ENCODE measurements around the gene SLC6A13.
"Not testable (repeated sequence)": the region's sequence is repeated elsewhere in the genome, so short reads cannot be mapped to it uniquely, and the experiment has no call there.

Gene SLC6A13

GRCh38 chr12:195951-196350, 66.7 kb downstream of the SLC6A13 start:
- DNase-seq: no peak

DNA sequence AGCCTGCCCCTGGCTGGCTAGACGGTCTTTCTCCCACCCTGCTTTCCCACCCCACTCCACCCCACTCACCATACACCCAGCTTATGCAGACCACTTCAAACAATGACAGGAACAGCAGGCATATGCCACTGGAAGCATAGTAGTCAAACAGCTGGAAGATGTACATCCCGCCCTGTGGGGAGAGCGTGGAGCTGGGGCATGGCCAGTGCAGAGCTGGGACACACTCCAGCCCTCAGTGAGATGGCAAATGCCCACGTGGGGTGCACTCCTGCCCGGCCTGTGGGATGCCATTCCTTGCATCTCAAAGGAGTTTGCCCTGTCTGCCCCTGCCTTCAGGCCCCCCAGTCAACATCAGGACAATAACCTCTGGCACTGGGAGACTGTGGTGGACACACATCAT, 67.5 kb downstream of the SLC6A13 start:
- DNase-seq: no peak

DNA sequence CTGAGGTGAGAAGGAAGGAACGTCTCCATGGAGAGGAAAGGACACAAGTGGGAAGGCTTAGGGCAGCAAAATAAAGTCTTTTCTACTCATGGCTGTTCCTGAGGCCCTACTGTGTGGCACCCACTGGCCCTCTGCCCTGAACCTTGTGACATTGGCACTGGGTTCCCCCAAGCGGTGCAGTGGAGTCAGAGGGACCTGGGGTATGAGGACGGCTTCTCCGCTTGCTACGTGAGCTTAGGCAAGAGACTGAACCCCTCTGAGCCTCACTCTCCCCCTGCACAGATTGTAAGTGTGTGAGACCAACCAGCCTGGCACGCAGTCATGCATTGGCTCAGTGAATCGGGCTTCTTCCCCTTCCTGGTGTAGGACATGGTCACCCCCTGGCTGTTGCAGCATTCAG, 68.4 kb downstream of the SLC6A13 start:
- DNase-seq: no peak

GRCh38 chr12:193261-193660, 69.4 kb downstream of the SLC6A13 start:
- DNase-seq: no peak

DNA sequence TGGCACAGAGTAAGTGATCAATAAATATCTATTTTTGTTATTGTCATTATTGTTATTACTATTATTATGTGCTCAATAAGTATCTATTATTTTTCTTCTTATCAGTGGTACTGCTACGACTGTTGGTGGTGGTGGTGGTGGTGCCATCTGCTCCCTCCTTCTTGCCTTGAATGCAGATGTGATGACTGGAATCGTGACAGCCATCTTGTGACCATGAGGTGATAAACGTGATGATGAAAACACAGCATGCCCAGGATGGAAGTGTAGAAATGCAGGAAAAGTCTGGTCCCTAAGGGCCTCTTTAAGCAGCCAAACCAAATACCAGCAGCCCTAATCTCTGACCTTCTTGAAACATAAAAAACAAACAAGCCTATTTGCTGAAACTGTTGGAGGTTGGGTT, 71.1 kb downstream of the SLC6A13 start:
- no peak for DNase-seq

- no peak for DNase-seq
Measured at GRCh38 chr12:190881-191280, 71.8 kb downstream of the SLC6A13 start.

GRCh38 chr12:189622-189962, 73.0 kb downstream of the SLC6A13 start:
- no peak for DNase-seq

DNA sequence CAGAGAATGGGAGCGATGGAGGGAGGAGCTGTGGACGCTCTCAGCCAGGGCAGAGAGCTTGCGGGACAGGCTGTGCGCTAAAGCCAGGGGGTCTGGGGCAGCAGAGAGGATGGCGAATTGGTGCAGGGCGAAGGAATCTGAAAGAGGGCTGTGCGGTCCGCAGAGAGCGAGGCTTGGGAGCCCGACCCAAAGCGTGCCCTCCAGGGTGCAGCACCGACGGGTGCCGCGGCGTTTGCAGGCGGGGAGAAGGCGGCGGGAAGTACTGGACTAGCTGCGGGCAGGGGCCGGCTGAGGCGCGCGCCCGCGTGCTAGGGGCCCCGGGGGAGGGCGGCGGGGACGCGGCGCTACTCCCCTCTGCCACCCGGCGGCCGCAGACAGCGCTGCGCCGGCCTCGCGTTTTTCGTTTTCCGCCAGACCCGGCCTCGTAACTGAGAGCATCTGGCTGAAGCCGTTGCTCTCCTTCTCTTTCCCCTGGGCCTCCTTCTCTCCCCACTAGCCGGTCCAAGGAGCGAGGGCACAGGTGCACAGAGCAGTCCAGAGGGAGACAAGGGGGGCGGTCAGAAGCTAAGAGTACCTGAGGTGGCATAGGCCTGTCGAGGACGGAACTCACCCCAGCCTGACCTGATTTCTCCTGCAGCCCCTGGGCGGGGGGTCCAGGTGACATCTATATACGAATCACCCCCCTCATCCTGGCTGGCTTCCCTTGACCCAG, 73.6 kb downstream of the SLC6A13 start:
- DNase-seq: no peak

DNA sequence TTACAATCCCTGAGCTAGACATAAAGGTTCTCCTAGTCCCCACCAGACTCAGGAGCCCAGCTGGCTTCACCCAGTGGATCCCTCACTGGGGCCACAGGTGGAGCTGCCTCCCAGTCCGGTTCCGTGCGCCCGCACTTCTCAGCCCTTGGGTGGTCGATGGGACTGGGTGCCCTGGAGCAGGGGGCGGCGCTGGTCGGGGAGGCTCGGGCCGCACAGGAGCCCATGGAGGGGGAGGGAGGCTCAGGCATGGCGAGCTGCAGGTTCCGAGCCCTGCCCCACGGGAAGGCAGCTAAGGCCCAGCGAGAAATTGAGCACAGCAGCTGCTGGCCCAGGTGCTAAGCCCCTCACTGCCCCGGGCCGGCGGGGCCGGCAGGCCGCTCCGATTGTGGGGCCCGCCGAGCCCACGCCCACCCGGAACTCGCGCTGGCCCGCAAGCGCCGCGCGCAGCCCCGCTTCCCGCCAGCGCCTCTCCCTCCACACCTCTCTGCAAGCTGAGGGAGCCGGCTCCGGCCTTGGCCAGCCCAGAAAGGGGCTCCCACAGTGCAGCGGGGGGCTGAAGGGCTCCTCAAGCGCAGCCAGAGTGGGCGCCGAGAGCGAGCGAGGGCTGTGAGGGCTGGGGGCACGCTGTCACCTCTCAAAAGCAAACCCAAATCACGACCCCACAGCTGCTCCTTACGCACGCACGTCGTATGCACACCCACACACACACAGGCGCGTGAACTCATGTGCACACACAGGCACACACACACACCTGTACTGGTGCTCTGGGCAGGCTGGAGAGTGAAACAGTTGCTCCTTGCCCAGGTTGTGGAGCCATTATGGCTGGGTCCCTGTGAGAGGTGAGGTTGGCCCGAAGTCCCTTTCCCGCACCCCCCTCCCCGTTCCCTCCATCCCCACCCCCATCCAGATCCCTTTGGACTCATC, 74.4 kb downstream of the SLC6A13 start:
- not testable (repeated sequence) for DNase-seq

DNA sequence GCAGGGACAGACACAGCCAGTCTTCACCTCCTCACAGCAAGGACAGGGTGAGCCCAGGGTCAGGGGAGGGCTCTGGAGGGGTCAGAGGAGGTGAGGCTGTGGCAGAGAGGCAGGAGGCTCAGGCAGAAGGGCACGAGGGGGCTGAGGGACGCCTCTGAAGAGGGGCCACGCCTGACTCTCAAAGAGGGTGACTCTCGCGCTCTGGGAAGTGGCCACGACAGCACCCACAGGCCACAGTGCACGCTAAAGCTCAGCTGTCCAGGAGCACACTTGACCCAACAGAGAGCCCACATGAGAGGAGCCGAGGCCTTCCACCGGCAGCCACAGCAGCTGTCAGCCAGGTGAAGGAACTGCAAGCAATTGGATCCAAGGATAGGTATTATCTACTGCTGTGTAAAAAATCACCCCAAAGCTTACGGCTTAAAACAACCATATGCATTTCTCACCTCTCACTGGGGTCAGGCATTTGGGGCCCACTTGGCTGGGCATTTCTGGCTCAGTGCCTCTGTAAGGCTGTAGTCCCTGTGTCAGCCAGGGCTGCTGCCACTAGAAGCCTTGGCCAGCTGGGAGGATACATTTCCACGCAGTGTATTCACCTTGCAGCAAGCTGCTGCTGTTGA, 76.5 kb downstream of the SLC6A13 start:
- no peak for DNase-seq

GRCh38 chr12:185576-185955, 77.1 kb downstream of the SLC6A13 start:
- DNase-seq: no peak

GRCh38 chr12:184811-185575, 77.6 kb downstream of the SLC6A13 start:
- no peak for DNase-seq

- no peak for DNase-seq
Measured at GRCh38 chr12:182381-182892, 80.2 kb downstream of the SLC6A13 start.

GRCh38 chr12:181921-182320, 80.7 kb downstream of the SLC6A13 start:
- DNase-seq: no peak

- no peak for DNase-seq
Measured at GRCh38 chr12:180445-180844, 82.2 kb downstream of the SLC6A13 start.

GRCh38 chr12:179885-180284, 82.8 kb downstream of the SLC6A13 start:
- no peak for DNase-seq

- no peak for DNase-seq
Measured at GRCh38 chr12:179131-179884, 83.3 kb downstream of the SLC6A13 start.

- no peak for DNase-seq
Measured at GRCh38 chr12:178829-179109, 83.9 kb downstream of the SLC6A13 start.

DNA sequence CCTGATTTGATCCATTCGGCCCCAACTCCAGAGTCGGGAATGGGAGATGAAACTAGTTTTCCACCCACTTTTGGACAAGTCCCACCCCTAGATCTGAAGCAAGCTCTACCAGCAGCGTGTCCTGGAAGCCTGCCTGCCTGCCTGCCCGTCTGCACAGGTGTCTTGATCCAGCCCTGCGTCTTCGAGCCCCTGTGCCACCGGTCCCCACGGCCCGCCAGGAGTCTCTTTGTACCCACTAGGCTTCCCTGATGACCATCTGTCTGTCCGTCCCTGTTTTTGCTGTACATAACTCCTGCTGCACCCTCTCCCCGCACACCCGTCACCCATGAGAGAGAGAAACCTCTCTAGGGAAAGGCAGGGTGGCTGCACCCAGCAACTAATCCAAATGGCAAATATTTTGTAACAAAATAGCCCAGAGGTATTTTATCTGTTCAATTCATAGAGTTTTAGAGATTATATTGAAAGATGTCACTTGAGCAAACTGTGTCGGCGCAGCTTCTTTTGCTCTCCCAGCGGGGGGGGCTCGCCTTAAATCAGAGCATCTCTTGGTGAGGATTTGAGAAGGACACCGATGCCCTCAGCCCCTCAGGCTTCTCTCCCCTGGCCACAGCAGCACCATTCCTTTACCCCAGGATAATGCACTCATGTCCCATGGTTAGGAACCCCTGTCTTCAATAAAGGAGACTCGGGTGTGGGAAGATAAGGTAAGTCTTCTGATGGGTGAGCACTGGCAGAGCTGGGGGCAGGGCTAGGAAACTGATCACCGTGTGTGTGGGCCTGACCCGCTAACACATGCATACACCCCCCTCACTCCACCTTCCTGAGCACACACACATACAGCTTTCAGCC, 84.4 kb downstream of the SLC6A13 start:
- DNase-seq: no peak

DNA sequence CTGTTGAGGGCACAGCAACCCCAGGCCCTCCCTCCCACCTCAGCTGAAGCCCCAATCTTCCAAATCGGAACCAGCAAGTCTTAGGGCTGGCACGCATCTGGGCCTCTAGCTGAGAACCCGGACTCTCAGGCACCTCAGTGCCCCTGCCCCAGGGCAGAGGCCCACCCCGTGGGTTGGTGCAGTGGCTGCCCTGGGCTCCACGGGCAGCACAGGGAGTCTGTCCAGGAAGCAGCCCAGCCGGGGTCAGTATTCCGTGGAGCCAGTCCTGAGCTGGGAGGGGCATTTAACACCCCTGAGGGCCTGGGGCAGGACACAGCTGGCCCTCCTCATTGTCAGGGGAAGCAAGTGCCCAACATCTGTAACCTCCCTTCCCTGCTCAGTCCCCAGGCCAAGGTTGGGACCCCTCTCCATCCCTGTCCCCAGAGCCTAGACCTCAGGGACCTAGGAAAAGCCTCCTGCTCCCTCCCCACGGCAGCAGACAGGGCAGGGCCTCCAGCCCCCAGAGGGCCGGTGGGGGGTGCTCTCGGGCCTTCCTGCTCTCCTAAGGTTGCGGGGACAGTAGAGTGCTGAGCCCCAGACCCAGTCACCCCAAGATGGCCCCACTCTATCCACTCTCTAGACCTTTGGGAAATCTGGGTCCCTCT, 85.2 kb downstream of the SLC6A13 start:
- DNase-seq: no peak
